SU-DHL-6 (cell line): Measurements from ENCODE around the gene TCTA.

ENCODE experiments used
- EZH2phosphoT487 ChIP-seq: fragments of 200-600 bp; sonication (generic), shearing (Covaris generic); conservative IDR thresholded peaks from 2 replicates; pipeline ENCODE4 v1.6.1; 2018; ENCODE audit warnings: mild to moderate bottlenecking, antibody characterized with exemption, low read length, moderate library complexity, mixed read lengths
- TF ChIP-seq, protein P1 (sequence below): fragments of 200-600 bp; sonication (generic); IDR thresholded peaks from one replicate; pipeline ENCODE4 v1.5.1; 2017; ENCODE audit warnings: antibody characterized with exemption, mild to moderate bottlenecking, low read length, moderate library complexity; ENCODE audit not compliant: insufficient read depth, poor library complexity, severe bottlenecking

DNA sequence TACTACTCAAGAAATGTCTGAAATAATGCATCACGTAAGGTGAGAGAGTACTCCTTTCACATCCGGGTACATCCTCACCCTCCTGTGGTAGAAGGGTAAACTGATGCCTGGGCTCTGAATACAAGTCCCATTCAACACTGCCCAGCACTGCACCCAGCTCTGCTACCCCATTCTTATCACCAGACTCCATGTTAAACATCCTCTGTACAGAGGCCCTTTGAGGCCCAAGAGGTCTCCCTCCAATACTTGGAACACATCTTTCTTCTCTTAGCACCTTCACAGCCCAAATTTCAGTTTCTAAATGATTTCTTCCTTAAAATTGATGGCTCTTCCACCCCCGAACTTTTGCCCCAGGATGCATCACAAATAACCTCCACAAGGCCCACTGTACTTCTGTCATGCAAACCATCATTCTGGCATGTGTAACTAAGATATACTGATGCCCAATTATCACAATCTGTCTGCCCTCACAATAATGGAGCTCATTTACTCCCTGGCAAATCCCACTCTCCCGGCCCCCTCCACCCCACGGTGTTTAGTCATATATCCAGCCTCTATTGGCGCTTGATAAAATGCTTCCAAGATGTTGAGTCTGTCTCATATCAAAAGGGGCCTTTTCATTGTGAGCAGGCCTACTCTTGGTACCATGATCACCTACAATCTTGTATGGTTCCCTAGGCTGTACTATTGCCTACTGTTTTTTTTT lies 41.5 kb upstream of the TCTA start:
- TF ChIP-seq, protein P1, sequence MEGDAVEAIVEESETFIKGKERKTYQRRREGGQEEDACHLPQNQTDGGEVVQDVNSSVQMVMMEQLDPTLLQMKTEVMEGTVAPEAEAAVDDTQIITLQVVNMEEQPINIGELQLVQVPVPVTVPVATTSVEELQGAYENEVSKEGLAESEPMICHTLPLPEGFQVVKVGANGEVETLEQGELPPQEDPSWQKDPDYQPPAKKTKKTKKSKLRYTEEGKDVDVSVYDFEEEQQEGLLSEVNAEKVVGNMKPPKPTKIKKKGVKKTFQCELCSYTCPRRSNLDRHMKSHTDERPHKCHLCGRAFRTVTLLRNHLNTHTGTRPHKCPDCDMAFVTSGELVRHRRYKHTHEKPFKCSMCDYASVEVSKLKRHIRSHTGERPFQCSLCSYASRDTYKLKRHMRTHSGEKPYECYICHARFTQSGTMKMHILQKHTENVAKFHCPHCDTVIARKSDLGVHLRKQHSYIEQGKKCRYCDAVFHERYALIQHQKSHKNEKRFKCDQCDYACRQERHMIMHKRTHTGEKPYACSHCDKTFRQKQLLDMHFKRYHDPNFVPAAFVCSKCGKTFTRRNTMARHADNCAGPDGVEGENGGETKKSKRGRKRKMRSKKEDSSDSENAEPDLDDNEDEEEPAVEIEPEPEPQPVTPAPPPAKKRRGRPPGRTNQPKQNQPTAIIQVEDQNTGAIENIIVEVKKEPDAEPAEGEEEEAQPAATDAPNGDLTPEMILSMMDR = no peak
- TF ChIP-seq EZH2phosphoT487 = no peak
